K562 (cell line): ENCODE measurements around the gene SALL3.

Experiments
- EGR1 ChIP-seq: fragments of 450-650 bp; conservative IDR thresholded peaks from 2 replicates; pipeline ENCODE4 v1.6.1; 2017; ENCODE audit warnings: mild to moderate bottlenecking
- MAX ChIP-seq: sonication (generic); formaldehyde crosslinking; IDR thresholded peaks from 2 replicates; pipeline ENCODE4 v1.9.0; 2022; ENCODE audit warnings: mild to moderate bottlenecking, missing genetic modification reagents
- MED1 ChIP-seq: sonication (generic); formaldehyde crosslinking; IDR thresholded peaks from 2 replicates; pipeline ENCODE4 v1.8.1; 2023; ENCODE audit warnings: missing genetic modification reagents, borderline replicate concordance
- PTBP1 ChIP-seq: fragments of 200-400 bp; formaldehyde crosslinking; IDR thresholded peaks from 2 replicates; pipeline ENCODE4 v1.6.1; 2017; ENCODE audit warnings: low read depth, low read length
- TEAD2 ChIP-seq: fragments of 450-650 bp; IDR thresholded peaks from 2 replicates; pipeline ENCODE4 v1.6.1; 2016; ENCODE audit warnings: missing genetic modification characterization, control low read depth, missing compliant biosample characterization
- ZBTB33 ChIP-seq: sonication (generic); formaldehyde crosslinking; IDR thresholded peaks from 2 replicates; pipeline ENCODE4 v1.8.1; 2023; ENCODE audit warnings: mild to moderate bottlenecking, missing genetic modification reagents
- ZNF23 ChIP-seq: fragments of 250-450 bp; sonication (Bioruptor Pico); IDR thresholded peaks from 2 replicates; pipeline ENCODE4 v1.4.0; 2020; ENCODE audit warnings: mild to moderate bottlenecking

DNA sequence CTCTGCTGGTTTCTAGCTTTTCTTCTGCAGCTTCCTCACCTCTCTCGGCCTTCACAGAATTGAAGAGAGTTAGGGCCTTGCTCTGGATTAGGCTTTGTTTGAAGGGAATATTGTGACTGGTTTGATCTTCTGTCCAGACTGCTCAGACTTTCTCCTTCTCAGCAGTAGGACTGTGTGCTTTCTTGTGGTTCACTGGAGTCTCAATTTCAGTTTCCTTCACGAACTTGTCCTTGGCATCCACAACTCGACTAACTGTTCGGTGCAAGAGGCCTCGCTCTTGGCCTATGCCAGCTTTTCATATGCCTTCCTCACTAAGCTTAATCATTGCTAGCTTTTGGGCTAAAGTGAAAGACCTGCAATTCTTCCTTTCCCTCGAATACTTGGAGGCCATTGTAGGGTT, 18.9 kb upstream of the SALL3 start:
- TF ChIP-seq ZNF23 (no peak), MAX (CRISPR knock-in tag) (no peak), EGR1 (no peak), PTBP1 (no peak), MED1 (CRISPR knock-in tag) (no peak), ZBTB33 (CRISPR knock-in tag) (no peak), TEAD2 (tag) (no peak)
